HG02852 (cell line): ENCODE results near the gene S100A6.

Source experiments
- ATAC-seq: cut with Tn5 transposase; IDR thresholded peaks from one replicate; pipeline ENCODE4 v1.9.1; 2021; ENCODE audit warnings: mild to moderate bottlenecking, moderate library complexity; ENCODE audit not compliant: unreplicated experiment

S100A6 gene

DNA sequence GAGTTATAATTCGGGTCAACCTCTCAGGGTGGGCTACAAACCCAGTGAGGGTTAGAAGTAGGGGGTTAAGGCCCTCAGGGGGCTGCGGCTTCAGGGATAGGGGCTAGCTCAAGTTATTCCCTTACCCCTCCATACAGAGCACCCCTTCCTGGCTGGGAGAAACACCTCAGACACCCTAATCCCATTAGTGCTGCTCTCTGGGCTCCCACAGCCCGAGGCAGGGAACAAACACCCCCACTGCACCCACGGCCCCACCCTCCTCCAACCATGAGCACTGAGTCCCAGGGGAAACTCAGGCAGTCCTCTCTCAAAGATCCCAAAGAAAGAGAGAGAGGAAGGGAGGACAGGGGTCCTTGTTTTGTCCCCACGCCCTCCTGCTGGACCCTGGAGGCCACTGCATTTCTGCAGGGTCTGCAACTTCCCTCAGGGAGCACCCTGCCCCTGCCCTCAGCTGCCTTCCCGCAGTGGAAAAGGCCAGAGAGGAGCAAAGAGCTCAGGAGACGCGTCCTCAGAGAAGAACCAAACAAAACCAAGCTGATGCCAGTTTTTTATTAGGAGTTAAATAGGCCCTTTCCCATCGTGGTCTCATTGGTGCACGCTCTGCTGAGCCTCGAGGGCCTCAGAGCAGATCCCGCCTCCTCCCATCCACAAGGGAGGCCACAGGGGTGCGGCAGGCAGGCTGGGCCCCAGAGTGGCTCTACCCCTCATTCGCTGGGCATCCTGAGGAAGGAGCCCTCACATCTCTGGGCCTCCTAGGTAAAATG, 11.2 kb upstream of the S100A6 start:
- ATAC-seq = no peak

DNA sequence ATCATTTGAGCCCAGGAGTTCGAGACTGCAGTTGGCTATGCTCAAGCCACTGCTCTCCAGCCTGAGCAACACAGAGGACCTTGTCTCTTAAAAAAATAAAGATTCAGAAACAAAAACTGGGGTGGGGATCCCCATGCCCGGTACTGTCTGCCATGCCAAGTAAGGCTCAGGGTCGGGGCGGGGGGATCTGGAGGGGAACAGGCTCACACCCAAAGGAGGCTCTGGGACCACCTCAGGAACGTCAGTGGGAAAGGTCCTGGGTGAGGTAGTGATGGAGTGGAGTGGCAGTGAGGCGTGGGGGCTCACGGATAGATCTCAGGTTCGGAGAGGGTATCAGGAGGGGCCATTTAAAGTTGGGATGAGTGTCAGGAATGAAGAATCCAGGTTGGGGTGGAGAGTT, 10.6 kb upstream of the S100A6 start:
- ATAC-seq = no peak

DNA sequence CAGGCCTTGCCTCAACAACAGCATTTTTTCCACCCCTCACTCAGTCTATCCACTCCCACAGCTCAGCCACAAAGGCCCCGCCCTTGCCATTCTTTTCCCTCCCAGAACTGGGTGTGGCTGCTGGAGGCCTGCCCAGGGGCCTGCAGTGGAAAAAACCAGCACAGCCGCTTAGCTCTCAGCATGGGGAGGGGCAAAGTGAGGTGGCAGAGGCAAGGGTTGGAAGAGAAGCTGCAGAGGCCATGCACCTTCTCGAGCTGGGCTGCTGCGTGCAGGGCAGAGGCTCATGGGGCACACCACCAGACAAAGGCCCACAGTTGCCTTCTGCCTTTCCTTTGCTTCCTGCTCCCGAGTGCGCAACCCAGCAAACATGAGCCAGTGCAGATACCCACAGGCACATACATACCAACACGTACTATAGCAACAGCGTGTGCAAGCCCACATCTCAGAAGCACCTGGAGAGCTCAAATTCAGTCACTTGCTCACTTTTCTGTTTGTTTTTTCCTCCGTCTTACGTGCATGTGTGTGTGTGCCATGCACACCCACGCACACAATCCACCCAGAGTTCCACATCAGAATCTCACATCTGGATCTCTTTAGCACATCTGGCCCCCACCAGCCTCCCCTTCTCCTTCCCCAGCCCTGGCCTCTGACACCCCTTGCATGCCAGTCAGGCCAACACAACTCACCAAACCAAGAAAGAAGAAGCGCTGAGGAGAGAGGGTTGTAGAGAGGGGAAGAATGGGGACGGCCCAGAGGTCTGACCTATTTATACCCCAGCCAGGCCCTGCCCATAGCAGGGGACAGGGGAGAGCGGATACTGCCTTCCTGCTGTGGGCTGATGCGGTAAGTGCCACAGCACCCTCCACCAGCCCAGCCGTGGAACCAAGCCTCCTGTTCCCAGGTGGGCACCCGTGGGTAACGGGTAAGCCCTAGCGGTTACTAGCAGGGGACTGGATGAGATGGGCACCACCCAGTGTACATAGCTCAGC, 9.6 kb upstream of the S100A6 start, which contains the start of gene S100A4:
TSS of gene S100A4 (minus strand) at position 740 of the 989 bp plus-strand sequence. CDS start 1,012 bp downstream, outside the sequence.
- peak; percentile 65 for ATAC-seq

DNA sequence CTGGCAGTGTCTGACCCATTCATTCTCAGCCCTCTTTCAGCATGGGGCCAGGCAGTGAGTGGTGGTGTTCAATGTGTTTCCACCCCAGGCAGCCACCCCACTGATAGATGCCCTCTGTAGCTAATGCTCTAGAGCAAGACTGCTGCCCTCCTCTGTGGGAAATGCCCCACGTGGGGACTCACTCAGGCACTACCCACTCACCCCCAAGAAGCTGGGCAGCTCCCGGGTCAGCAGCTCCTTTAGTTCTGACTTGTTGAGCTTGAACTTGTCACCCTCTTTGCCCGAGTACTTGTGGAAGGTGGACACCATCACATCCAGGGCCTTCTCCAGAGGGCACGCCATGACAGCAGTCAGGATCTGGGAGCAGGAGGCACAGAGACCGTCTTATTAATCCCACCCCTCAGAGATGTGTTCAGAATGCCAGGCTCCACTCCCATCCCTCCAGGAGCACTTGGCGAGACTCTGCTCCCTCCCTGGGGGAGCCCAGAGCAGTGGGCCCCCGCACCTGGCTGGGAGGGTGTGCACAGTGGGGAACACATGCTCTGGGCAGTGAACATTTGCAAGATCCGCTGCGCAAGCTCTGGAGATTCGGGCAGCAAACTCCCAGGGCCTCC, 8.8 kb upstream of the S100A6 start:
- no peak for ATAC-seq

DNA sequence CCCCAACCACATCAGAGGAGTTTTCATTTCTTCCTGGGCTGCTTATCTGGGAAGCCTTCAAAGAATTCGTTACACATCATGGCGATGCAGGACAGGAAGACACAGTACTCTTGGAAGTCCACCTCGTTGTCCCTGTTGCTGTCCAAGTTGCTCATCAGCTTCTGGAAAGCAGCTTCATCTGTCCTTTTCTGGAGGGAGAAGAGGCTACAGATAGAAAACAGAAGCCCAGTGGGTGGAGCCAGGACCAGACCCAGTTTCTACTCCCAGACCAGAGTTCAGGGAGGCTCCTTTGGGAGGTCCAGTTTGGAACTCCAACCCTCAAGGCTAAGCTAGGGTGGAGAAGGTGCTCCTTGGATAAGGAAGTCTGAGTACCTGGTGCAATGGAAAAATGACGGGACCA, 7.9 kb upstream of the S100A6 start:
- ATAC-seq = no peak

DNA sequence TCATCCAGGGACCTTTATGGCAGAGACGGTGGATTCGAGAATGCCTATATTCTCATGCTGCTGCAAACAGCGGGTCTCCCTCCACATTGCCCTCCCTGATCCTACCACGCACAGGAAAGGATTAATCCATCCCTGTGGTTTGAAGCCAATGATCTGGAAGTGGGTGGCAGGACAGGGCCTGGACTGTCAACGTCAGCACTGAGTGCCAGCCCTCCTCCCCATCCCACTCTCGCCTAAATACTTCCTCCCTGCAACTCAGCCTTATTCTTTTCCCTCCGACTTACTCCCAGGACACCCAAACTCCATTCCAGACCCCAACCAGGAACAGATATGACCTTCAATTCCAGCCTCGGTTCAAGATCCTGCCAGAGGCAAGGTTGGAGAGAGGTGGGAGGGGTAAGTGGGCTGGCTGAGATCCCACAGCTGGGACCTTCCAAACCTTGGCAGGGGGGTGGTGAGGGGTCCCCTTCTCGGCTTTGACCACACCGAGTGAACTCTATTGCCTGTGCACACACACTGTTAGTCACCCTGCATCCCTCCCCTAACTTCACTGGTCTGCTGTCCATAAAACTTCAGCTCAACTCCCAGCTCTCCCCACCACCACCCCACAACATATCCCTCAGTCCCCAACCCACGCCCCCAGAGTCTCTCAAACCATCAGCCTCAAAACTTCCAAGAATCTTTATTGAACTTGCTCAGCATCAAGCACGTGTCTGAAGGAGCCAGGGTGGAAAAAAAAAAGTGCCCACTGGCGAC, 7.3 kb upstream of the S100A6 start:
- no peak for ATAC-seq

DNA sequence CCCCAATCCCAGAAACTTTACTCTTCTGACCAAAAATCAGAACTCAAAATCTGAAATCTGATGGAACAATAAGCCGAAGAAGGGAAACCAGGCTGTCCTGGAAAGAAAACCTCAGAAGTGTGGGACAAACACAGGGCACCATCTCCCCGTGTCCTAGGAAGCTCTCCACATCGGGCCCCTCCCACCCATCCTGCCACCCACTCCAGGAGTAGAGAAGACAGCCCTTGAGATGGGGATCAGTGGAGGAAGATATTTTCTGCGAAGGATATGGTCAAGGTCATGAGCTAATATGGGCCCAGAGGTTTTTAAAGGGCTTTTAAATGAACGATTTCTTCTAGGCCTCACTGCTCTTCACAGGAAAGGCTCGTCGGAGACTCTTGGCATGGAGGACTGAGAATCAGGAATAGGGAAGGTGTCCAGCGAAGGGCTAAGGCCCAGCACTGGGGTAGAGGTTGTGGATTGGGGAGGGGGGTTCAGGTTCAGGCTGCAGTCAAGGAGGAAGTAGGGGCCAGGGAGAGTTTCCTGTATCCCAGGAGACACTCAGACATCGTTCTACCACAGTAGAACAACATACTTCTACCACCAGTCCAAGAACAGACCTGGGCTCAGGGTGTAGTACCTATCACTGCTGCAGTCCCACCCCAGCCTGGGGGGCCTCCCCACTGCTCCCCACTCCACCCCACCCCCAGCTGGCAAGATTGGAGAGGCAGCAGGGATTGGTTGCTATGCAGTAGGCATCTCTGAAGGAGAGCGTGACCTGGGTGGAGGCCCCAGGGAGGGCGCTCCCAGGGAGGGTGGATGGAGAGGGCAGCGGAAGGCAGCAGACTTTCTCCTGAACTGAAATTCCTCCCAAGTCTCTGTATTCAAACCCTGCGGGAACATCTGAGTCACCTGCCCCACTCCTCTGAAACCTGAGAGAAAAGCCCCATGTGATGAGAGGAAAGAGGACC, 6.1 kb upstream of the S100A6 start:
- ATAC-seq = no peak

DNA sequence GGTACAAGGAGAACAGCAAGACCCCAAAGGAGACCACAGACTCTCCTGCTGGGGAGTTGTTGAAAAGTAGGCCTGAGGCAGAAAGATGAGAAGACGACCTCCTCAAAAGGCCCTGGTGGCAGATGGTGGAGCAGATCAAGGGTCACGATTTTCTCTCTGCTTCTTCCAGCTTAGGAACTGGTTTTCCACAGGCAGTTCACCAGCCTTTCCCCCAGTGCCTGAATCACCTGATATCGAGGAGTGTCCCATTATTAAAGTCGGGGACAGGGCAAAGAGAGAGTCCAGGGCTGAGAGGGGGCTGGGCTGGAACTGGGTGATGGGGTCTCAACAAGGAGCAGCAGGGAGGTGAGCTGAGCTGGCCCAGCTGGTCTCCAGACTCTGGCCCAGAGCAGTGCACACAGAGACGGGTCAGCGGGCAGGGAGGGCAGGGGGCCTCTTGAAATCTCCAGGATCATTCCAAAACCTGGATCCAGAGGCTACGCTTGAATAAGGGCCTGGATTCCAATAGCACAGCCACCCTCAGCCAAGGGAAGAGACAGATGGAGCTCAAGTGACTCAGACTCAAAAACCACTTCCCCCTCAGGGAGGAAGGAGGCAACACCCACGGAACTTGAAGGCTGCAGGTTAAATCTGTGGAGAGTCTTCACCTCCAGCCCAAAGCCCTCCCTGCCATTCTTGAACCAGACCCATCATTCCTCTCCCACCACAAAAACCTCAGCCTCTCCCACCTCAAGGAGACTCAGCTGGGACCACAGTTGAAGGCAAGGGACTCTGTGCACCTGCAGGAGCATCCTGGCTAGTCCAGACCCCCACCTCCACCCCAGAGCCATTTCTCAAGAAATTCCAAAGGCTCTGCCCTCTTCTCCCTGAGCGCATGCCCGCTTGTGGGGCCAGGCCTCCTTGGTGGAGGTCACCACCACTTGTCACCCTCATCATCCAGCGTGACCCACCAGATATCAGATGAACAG, 4.9 kb upstream of the S100A6 start, which contains the start of gene S100A5:
TSS of gene S100A5 (minus strand) at position 541 of the 968 bp plus-strand sequence. CDS start 743 bp downstream, outside the sequence.
- no peak for ATAC-seq

DNA sequence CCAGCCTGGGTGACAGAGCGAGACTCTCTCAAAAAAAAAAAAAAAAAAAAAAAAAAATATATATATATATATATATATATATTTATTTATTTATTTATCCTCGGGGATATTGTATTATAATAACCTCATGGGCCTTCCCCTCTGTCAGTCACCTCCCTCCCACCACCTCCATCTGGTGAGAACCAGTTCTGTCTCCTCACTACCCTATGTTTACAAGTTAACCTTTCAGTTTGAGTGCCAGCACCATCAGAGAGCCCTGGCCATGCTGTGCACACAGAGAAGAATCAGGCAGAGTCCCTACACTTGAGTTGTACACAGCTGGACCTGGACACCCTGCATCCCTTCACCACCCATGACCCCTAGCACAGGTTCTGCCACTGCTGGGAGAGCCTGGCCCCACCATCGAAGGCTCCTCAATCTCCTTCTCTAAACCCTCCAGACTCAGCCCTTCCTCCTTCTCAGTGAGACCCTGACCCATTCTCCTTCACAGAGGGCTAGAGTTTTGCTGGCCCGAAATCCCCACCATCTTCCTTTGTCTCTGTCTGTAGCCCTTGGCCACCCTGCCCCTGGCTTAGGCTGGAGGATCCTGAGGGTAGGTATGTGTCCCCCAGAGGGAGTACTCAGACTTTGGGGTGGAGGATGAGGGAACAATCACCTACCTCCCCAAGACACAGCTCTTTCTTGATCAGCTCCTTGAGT, 3.8 kb upstream of the S100A6 start:
- no peak for ATAC-seq

DNA sequence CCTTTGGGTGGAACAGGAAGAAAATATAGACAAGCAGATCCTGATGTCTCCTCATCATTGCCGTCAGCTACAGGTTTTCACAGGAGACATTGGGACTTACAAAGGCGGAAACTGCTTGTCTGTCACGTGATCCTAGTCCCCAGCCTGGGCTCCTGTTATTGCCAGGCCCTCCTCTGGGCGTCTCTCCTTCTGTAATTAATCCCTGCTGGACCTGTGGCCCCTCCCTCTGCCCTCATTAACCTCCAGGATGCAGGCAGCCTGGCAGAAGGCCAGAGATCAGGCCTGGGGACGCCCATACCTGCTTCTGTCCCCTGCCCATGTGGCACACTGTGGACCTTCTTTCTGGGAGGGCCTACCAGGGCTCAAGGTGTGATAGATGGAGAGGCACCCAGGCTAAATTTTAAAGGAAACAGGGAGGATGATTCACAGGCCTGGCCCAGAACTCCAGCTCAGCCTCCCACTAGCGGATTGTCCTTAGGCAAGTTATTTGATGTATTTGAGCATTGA, 2.6 kb upstream of the S100A6 start:
- no peak for ATAC-seq

DNA sequence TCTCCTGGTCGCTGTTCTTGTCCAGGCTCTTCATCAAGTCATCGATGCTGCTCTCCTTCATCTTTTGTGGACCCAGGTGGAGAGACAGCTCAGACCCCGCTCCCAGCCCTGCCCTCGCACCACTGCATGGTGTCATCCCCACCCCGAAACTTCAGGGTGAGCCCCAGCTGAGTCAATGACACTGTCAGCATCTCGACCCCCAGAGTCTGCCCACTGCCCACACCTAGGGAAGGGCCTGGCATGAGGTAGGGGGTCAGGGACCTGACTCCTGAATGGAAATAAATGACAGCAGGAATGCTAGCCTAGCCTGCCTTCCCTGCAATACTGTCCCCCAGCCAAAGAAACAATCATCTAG, 1.6 kb upstream of the S100A6 start:
- ATAC-seq = no peak

DNA sequence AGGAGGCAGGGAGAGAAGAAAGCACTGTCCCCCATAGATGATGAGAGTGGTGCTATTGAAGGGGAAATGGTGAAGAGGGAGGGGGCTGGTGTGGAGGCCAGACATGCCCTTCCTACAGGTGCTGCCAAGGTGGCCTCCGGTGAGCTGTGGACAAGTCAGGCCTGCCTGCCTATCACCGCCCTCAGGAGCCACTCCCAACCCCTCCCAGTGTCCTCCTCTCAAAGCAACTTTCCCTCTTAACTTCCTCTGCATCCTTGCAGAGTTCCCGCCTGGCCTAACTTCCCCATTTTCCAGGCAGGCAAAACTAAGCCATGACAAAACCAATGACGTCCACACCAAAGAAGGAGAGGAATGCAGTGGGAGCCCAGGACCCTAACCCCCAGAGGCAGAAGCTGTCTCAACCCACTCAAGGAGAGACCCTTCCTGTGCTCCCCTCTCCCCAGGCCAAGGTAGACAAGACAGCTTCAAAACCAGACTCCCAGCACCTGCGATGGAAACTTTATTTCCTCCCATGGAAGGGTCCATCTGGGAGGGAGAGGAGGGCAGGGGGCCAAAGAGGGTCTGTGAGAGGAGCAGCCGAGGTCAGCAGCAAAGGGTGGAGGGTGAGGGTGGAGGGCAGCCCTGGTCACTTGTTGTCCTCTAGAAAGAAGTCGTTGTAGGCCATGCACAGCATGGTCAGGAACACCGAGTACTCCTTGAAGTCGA, 1.0 kb upstream of the S100A6 start:
- ATAC-seq = no peak

DNA sequence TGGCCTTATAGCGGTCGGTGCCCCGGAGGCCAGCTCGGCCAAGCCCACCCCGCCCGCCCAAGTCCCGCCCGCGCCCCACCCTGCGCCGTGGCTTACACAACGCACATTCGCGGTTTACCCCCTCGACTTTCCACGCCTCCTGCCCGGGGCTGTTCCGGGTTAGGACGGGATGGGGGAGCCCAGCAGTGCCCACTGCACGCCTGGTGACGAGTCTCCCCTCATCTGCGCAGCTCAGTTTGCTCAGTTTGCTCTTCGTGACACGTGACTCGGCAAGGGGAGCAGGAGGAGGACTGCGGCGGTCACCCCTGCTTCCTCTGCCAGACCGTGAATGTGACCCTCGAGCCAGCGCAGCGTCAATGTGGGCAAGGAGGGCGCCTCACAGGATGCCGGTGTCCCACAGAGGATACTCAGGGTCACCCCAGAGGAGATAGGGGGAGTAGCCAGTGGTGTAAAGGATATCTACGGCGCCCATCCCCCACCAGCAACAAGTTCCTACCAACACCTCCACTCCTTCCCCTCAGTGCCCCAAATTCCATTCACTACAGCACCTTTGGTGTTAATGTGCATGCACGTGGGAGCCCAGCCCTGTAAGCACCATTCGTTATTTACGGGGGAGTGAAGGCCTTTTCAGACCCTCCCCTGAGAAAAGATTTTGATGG, 350 bp upstream of the S100A6 start:
- peak; percentile 45 for ATAC-seq

DNA sequence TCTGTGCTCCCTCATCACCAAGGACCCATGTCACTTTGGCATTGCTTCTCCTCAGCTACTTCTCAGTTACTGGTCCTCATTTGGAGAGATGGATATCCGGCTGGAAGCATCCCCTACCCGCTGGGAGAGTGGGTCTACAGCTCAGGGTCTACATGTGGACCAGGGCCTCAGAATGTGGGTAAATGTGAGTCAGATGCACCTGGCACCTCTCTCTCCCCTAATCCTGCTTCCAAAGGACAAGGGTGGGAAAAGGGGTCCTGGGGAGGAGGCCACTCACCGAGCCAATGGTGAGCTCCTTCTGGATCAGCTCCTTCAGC, 908 bp downstream of the S100A6 start:
- ATAC-seq = no peak

DNA sequence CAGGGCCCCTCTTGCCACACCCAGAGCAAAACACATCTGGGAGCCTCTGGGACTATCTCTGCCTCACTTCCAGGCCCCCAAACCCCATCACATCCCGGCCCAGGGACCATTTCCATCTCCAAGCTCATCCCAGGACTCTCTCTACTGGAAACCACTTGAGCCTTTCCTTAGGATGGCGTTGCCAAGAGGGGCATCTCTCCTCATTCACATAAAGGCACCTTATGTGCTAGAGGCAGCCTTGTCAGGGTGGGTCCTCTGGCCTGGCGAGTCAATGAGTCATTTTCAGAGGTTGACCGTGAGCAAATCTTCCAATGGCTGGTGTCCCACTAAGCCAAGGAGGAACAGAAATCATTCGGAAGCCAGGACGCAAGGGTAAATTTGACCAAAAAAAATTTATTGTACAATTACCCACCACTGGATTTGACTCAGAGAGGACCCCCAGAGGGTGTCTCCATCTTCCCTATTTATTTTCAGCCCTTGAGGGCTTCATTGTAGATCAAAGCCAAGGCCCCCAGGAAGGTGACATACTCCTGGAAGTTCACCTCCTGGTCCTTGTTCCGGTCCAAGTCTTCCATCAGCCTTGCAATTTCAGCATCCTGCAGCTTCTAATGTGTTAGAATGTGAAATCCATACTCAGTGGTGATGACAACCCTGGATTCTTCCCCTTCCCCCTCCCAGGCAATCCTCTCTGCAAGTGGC, 1.4 kb downstream of the S100A6 start:
- ATAC-seq = no peak

DNA sequence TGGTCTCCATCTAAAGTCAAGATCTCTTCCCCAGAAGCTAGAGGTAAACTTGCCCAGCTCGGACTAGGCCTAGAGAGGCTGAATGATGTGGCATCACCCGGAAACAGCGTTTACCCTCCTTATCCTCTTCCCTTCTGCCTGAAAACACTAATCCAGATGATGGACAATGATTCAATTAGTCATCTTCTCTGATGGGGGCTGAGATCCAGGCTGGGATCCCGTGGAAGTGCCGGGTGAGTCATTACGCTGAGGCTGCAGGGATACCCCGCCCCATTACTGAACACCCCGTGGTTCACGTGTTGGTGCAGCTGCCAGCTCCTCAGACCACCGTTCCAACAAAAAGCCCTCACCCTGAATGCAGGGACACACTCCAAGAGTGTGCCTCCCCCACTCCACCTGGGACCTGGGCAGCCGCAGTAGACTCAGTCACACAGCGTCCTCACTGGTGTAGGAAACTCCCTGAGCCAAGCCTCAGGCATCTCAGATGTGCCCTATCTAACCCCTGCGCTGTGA, 2.0 kb downstream of the S100A6 start:
- no peak for ATAC-seq
